Liver (tissue), 9 donors: Measurements from ENCODE around the gene TMEM50A. TPM values are rescaled to one million over a fixed set of nuclear protein-coding genes. Genes with fewer than 3 reads are reported as not detected.
"Not testable (repeated sequence)": the region's sequence is repeated elsewhere in the genome, so short reads cannot be mapped to it uniquely, and the experiment has no call there.

Experiments
- DNase-seq: peaks from one replicate; pipeline ENCODE4 v3.0.0-alpha.2; 2017; ENCODE audit warnings: low spot score
- H3K27ac ChIP-seq, 2 donors: one replicate each; pipeline ENCODE4 v1.7.0; 2013; ENCODE audit warnings: inconsistent platforms in 2 of 2, low read length in 2 of 2, control low read depth in 1 of 2, low read depth in 1 of 2, mild to moderate bottlenecking in 1 of 2
- H3K27me3 ChIP-seq, 4 donors: one replicate each; pipeline versions ENCODE4 v1.6.1 to v1.7.0; 2013; ENCODE audit warnings: low read length in 3 of 4, inconsistent platforms in 1 of 4, mild to moderate bottlenecking in 1 of 4, moderate library complexity in 1 of 4; ENCODE audit not compliant: control insufficient read depth in 4 of 4, insufficient read depth in 4 of 4
- H3K36me3 ChIP-seq, 4 donors: one replicate each; pipeline versions ENCODE4 v1.6.1 to v1.7.0; 2013; ENCODE audit warnings: low read length in 3 of 4, mild to moderate bottlenecking in 3 of 4, low read depth in 1 of 4, moderate library complexity in 1 of 4; ENCODE audit not compliant: control insufficient read depth in 4 of 4, insufficient read depth in 3 of 4
- H3K4me1 ChIP-seq, 4 donors: one replicate each; pipeline versions ENCODE4 v1.6.1 to v1.7.0; 2013; ENCODE audit warnings: low read length in 3 of 4, mild to moderate bottlenecking in 3 of 4, moderate library complexity in 1 of 4; ENCODE audit not compliant: control insufficient read depth in 4 of 4, insufficient read depth in 4 of 4
- H3K4me3 ChIP-seq, 3 donors: one replicate each; pipeline versions ENCODE4 v1.6.1 to v1.7.0; 2013; ENCODE audit warnings: low read length in 3 of 3, control low read depth in 1 of 3, low read depth in 1 of 3, mild to moderate bottlenecking in 1 of 3
- H3K9ac ChIP-seq, 2 donors: one replicate each; pipeline ENCODE4 v1.7.0; 2013; ENCODE audit warnings: low read length in 2 of 2, mild to moderate bottlenecking in 2 of 2, moderate library complexity in 2 of 2, control low read depth in 1 of 2, low read depth in 1 of 2
- H3K9me3 ChIP-seq, 4 donors: one replicate each; pipeline versions ENCODE4 v1.6.1 to v1.7.0; 2013; ENCODE audit warnings: low read length in 3 of 4; ENCODE audit not compliant: control insufficient read depth in 4 of 4
- WGBS: extraction: QIAGEN DNeasy Blood & Tissue Kit; methylation state at CpG from one replicate; pipeline ENCODE4 v1.1.7; 2013; 5-methylcytosine and 5-hydroxymethylcytosine counted together
- polyA plus RNA-seq, 2 donors: library from polyadenylated mRNA; stranded (reverse) in 1 of 2; unstranded in 1 of 2; fragments of 200-250 nt in 1 of 2; fragments of >200 nt in 1 of 2; fragmentation: Nextera tagmentation in 1 of 2; extraction: Ambion mirVana in 1 of 2; gene quantifications; one replicate each; pipeline versions ENCODE4 v1.2.1 to v1.2.3, GENCODE V29; 2013 to 2015
- total RNA-seq, 2 donors: library from RNA; depleted of rRNA; stranded (reverse); fragments of >200 nt; gene quantifications; one replicate each; pipeline ENCODE4 v1.2.3, GENCODE V29; 2014
- donor health status: healthy.
- donor health status: healthy.
- donor health status: healthy.
- donor health status: healthy.
- donor health status: healthy.

TMEM50A gene
- total and polyA plus RNA-seq, 4 donors: 22.4 to 64.2 (median 38.1) TPM

DNA sequence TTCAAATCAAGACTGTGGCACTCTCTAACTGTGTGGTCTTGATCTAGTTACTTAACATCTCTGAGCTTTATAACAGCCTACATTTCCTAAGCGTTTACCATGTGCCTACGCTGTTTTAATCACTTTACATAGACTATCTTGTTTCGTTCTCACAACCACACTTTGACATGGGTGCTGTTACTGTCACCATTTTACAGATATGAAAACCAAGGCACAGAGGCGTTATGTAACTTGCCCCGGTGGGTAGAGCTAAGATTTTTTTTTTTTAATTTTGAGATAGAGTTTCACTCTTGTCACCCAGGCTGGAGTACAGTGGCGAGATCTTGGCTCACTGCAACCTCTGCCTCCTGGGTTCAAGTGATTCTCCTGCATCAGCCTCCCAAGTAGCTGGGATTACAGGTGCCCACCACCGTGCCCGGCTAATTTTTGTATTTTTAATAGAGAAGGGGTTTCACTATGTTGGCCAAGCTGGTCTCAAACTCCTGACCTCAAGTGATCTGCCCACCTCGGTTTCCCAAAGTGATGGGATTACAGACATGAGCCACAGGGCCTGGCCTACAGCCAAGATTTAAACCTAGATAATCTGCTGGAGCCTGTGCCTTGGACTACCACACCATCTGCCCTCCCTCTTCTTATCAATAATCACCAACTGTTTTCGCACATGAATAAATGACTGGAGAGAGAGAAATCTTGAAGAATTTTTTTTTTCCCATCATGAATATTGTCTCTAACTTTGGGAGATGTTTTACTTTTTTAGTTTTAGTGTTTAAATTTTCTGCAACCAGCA is 71.7 kb downstream of the TMEM50A start:
- H3K9ac ChIP-seq, H3K4me3 ChIP-seq, DNase-seq, H3K27ac ChIP-seq, H3K36me3 ChIP-seq, H3K27me3 ChIP-seq, H3K9me3 ChIP-seq, H3K4me1 ChIP-seq: not testable (repeated sequence)
- WGBS: 90% methylated on average over 10 of the region's 10 CpGs

Other genes starting within 250 kb of the TMEM50A start
- gene SYF2, start 105.8 kb upstream of the TMEM50A start, total RNA-seq: 10 to 100 TPM; 12.0 to 13.0 TPM
- 10 to 100 TPM; 17.5 to 24.0 TPM for gene SYF2, start 105.8 kb upstream of the TMEM50A start, polyA plus RNA-seq
- gene RSRP1, start 90.9 kb upstream of the TMEM50A start, total RNA-seq: 100 to 1,000 TPM; 101 TPM
- gene RSRP1, start 90.9 kb upstream of the TMEM50A start, polyA plus RNA-seq: 10 to 100 TPM; 19.9 to 46.7 TPM
- gene RHD, start 65.8 kb upstream of the TMEM50A start, total RNA-seq: 10 to 100 TPM in 1 of 2 donors, not detected in 1; 85.4 TPM
- under 1 TPM in 1 of 2 donors, not detected in 1; 0.31 TPM for gene RHD, start 65.8 kb upstream of the TMEM50A start, polyA plus RNA-seq
- 10 to 100 TPM in 1 of 2 donors, under 1 TPM in 1; 0.92 to 89.9 TPM for gene RHCE, start 82.5 kb downstream of the TMEM50A start, total RNA-seq
- under 1 TPM; 0.42 to 0.46 TPM for gene RHCE, start 82.5 kb downstream of the TMEM50A start, polyA plus RNA-seq
- 10 to 100 TPM; 21.9 to 23.2 TPM for gene MACO1, start 92.6 kb downstream of the TMEM50A start, total RNA-seq
- gene MACO1, start 92.6 kb downstream of the TMEM50A start, polyA plus RNA-seq: 10 to 100 TPM; 15.3 to 19.3 TPM
- gene LDLRAP1, start 205.3 kb downstream of the TMEM50A start, total RNA-seq: 10 to 100 TPM in 1 of 2 donors, 1 to 10 TPM in 1; 5.2 to 17.8 TPM
- 10 to 100 TPM; 11.3 to 15.2 TPM for gene LDLRAP1, start 205.3 kb downstream of the TMEM50A start, polyA plus RNA-seq